Ovary (tissue), 1 donor: ENCODE results near the gene LPIN1.

Experiments
- EP300 ChIP-seq: sonication (generic); formaldehyde crosslinking; IDR thresholded peaks from one replicate; pipeline ENCODE4 v1.6.1; 2017; ENCODE audit warnings: antibody characterized with exemption
- POLR2A ChIP-seq: fragments of 450-650 bp; IDR thresholded peaks from one replicate; pipeline ENCODE4 v1.6.1; 2017; ENCODE audit warnings: antibody characterized with exemption, mild to moderate bottlenecking, moderate library complexity

- TF ChIP-seq EP300 (no peak), POLR2A (no peak)
Observed at GRCh38 chr2:11729362-11730212, 16.8 kb upstream of the LPIN1 start.
